NCI-H128 (cell line): Measurements from ENCODE around the gene FRS2.
A peak's percentile ranks its signal among the peaks of the same experiment; 100 is the strongest.
"Not testable (repeated sequence)": the region's sequence is repeated elsewhere in the genome, so short reads cannot be mapped to it uniquely, and the experiment has no call there.

Source experiments
- DNase-seq: peaks from one replicate; lab custom pipeline; 2025; ENCODE audit not compliant: unreplicated experiment; lab: John Stamatoyannopoulos, UW

Gene FRS2

DNA sequence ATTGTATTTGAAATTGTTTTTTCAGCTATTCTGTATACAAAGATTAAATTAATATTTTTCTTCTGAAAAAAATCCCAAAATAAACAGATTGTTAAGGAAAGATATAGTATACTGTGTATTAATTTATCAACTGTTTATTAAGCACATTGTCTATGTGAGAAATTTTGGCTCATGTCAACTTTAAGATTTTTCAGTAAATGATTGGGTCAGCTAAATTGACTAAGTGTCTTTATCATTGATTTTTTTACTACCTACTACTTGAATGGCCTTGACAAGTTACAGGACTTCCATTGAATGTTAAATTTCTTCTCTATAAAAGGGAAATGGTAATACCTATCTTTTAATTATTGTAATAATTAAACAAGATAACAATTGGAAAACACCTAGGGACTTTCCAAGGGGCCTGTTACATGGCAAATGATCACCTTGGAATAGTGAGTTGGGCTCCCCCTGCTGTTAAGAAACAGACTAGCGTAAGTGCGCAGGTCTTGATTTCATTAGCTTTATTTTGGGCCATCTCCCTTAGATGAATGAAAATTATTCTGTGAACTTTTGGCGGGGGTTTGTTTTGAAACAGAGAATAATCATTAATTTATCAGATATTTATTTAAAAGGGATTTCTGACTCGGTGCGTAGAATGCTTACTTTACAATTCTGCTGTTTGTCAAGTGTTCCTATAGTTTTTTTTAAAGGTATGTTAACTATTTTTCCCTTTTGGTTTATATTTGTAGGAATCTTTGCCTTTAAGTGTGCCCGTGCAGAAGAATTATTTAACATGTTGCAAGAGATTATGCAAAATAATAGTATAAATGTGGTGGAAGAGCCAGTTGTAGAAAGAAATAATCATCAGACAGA, 100.6 kb downstream of the FRS2 start:
- DNase-seq, result peak; percentile 42

DNA sequence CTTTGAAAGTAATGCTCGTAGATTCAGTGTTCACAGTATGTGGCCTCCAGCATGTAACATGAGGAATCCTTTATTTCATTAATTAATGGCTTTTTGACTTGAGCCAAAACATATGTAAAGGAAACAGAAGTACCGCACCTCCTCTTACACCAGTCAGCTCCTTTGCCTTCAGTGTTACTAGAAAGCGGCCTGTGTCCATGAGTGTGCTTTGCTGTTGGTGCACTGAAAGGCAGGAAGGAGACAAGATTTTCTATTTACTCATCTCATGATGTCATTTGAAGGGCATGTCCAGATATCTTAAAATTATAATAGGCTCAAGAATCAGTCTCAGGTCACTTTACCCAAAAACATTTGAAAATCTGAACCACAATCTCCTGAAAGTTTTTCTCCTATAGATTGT, 105.2 kb downstream of the FRS2 start:
- no peak for DNase-seq

DNA sequence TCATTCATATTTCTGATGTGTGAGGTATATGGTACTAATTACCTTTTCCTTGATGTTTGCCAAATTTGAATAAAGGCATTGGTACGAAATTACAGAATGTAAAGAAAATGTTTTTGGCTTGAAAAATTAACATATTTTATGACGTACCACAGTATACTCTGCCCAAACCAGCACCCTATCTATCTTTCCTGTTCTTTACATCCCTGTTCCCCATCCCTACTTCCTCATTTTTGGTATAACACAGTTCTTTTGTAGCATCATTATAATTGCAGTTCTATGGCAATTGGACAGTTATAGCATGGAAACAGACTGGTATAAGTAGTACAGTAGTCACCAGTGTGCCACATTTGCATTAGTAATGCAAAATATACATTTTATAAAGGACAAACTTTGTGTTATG, 108.1 kb downstream of the FRS2 start:
- DNase-seq, result no peak

DNA sequence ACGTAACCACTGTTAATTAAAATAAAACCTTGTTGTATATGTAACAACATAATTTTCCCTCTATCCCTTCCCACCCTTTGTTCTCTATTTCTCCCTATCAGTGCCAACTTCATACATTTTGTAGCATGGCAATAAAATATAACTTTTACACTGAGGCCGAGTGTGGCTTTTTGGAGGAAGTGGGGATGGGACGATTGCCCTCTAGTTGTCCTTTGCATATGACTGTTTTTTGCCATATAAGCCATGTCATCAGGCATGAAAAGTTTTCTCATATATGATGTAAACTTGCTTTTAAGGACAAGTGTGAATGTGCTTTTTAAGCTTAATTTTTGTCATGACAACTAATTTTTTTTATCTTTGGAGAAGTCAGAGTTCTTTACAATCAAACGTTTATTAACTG, 108.8 kb downstream of the FRS2 start:
- DNase-seq, result no peak

DNA sequence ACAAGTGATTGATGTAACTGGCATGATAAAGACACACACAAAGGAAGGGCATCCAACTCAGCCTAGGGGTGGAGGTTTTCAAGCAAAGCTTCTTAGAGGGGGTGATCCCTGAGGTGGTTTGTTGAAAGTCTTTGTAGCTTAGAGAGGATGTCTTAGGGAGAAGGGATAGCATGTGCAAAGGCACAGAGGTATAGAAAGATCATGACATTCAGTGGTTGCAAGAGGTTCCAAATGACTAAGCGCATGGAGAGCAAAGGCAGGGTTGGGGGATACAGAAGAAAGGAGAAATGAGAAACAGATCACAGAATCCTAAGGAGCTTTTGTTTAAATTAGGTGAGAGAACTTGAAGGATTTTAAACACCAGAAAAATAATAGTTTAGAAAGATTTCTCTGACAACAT, 109.9 kb downstream of the FRS2 start:
- no peak for DNase-seq

DNA sequence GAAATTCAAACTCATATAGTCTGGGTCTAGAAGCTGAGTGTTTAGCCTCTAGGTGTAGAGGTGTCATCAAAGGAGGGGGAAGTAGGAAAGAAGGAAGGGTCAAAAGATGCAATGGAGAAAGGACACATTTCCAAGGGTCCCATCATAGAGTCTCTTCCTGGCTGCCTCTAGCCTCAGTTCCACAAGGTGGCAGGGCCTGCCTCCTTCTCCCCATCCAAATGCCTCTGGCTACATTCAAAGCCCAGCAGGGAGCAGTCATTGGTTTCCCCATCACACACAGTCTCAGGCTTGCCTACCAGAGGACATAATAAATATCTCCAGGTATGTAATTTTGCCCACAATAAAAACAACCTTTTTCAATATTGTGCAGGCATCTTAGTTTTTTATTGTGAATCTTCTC, 113.0 kb downstream of the FRS2 start:
- DNase-seq, result no peak

DNA sequence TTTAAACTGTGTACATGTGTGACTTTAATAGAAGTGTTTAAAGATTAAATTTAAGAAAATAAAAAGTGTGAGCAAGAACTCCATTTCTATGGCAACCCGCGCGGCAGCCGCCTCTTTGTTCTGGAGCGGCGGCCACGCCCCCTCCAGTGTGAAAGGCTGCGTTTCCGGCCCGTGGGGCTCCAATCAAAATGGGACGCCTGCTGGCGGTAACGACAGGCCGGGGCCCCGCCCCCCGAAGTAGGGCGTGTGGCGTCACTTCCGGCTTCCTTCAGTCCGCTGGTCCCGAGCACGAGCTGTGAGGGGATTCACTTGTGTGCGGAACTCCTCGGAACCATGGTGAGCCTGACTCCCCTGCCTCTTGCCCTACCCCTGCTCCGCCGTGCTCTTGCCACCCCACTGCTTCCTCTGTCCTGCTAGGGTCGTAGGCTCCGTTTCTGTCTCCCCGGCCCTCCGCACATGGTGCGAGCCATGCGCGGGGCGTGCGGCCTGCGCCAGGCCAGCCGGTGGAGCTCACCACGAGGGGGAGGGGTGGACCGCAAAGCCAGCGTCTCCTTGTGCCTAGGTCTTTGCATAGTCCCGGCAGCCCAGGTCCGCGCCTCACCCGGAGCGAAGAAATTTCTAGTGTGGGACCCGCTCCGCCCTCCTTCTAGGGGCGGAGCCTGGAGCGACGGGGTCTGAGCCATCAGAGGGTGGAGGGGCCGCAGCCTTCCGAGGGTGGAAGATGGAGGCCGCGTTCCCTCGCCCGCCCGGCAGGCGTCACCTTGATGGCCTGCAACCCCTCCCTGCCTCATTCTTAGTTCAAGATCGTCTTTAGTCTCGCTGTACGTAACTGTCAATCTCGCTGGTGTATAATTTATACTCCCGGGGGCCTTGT, 115.2 kb downstream of the FRS2 start, which contains the start of gene CCT2:
Gene CCT2 (plus strand): TSS at position 271 of the 874 bp plus-strand sequence. CDS start 63 bp downstream, at position 334.
- peak; percentile 92 for DNase-seq

DNA sequence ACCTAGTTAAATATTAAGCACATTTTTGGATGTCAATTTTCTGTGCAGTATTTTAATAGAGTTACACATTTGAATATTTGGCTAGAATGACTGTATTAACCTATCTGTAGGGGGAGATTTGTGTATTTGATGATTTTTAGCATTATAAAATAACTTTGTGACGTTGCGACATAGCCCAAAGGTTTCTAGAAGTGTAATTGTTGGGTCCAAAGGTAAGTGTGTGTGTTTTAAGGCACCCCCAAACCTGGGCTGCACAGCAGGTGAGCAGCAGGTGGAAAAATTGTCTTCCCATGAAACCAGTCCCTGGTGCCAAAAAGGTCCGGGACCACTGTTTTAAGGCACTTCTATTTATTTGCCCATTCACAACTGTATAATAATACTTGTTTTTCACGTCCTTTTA, 118.3 kb downstream of the FRS2 start:
- DNase-seq, result no peak

DNA sequence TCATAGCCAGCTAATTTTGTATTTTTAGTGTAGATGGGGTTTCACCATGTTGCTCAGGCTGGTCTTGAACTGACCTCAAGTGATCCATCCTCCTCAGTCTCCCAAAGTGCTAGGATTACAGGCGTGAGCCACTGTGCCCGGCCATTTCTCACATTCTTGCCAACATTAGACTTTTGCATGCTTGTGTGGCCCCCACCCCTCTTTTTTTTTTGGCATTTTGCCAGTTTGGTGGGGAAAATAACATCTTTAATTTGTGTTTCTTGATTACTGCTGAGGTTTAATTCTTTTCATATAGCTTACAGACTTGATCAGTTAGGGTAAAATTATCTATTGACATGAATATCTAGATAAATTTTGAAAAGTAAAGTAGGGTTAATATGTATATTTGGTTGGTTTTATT, 118.9 kb downstream of the FRS2 start:
- no peak for DNase-seq

DNA sequence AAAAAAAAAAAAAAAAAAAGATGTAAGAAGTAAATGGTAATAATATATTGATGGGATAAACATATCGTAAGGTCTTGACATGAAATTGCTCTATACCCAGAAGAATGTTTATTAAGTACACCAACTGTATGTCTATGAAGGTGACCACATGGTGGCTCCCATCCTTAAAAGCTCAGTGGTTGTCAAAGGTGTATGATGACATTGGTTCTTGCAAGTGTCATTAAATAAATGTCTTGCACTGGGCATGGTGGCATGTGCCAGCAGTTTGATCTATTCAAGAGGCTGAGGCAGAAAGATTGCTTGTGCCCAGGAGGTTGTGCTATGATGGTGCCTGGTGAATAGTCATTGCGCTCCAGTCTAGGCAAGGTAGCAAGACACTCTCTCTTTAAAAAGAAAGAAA, 125.5 kb downstream of the FRS2 start:
- DNase-seq, result no peak

DNA sequence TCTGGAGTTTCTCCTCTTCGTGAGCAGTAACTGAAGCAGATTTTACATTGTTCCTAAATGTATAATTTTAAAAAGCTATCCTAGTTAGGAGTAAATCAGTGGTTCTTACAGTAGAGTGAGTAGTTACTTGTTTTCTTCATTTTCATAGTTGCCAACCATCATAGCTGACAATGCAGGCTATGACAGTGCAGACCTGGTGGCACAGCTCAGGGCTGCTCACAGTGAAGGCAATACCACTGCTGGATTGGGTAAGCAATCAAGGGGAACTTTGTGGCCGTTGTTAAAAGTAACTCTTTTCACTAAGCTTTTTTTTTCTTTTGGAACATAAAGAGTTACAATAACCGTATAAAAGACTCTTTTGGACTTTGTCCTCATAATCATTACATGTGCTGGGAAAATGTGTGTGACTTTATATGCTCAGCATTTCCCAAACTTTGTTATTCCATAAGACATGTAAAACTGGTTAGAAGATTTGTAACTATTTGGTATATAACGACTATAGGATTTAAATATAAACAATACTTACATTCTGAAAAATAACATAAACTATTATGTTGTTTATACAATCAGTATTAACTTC, 128.1 kb downstream of the FRS2 start:
- DNase-seq, result no peak

DNA sequence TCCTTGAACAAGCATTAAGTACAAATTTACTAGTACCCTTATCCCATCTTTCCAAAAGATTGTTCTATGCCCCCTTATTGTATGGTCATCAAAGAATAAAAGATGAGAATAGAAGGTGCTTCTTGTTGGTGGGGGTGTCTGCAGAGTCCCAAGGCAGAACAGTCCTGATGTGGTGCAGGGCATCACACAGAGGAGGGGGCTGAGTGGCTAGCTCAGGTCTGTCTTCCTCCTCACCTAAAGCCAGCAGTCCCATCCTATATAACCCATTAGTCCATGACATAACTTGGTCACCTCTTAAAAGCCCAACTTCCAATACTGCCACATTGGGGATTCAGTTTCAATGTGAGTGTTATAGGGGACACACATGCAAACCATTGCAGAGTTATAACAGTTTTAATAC, 130.6 kb downstream of the FRS2 start:
- DNase-seq, result no peak

DNA sequence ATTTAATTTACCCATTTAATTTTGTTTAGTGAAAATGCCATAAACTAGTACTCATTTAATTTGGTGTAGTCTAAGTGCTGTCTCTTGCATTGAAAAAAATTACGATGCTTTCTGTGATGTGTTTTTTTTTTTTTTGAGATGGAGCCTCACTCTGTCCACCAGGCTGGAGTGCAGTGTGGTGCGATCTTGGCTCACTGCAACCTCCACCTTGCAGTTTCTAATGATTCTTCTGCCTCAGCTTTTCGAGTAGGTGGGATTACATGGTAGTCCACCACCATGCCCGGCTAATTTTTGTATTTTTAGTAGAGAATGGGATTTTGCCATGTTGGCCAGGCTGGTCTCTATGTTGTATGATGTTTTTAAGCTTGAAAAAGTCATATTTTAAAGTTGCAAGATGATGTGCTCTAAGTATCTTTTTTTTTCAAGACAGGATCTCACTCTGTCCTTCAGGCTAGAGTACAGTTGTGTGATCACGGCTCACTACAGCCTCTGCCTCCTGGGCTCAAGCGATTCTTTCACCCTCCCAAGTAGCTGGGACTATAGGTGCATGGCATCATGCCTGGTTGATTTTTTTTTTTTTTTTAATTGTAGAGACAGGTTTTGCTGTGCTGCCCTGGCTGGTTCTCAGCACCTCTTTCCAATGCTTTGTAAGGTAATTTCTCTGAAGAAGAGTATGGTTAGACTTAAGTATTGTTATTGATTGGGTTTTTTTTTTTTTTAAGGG, 131.9 kb downstream of the FRS2 start:
- no peak for DNase-seq

DNA sequence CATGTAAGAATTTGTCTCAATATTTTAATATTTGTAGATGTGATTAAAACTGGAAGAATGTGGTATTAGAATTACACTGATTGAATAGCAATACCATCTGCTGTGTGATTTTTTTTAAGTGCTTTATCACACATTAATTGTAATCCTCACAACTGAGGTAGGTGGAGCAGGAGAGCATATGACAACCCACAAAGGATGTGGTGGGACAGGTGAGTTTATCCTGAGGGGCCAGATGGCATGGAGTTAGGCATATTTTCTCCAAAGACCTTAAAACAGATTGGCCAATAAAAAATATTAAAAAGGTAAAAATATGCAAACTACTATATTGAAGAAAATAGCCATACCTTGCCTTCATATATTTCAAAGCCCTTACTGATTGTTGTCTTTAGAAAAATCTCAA, 132.8 kb downstream of the FRS2 start:
- DNase-seq, result no peak

DNA sequence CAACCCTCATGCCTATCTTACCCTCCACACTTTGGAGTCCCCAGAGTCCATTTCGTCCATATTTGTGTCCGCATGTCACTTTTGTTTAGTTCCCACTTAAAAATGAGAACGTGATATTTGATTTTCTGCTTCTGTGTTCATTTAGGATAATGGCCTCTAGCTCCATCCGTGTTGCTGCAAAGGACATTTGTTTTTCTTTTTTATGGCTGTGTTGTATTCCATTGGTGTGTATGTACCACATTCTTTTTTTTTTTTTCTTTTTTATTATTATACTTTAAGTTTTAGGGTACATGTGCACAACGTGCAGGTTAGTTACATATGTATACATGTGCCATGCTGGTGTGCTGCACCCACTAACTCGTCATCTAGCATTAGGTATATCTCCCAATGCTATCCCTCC, 133.4 kb downstream of the FRS2 start:
- DNase-seq, result not testable (repeated sequence)

DNA sequence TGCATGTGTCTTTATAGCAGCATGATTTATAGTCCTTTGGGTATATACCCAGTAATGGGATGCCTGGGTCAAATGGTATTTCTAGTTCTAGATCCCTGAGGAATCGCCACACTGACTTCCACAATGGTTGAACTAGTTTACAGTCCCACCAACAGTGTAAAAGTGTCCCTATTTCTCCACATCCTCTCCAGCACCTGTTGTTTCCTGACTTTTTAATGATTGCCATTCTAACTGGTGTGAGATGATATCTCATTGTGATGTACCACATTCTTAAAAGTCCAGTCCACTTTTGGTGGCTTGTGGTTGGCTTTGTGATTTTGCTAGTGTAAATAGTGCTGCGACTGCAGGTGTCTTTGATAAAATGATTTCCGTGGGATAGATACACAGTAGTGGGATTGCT, 134.1 kb downstream of the FRS2 start:
- DNase-seq, result not testable (repeated sequence)

DNA sequence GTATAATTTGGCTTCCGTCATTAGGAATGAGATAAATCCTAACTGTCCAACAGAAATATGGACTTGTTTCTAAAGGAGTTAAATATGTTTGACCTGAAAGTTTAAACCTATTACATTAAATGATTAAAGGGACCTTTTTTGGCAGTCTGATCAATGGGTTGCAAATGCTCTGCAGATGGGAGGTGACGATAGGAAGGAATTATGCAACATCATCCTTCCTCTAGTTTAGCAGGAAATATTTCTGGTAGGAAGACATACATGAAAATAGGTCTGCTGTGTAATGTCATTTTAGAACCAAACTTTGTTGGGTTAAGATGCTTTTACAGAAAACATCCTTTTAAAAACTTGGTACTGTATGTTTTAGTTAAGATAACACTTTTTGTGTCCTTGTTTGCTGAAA, 137.9 kb downstream of the FRS2 start:
- DNase-seq, result no peak

DNA sequence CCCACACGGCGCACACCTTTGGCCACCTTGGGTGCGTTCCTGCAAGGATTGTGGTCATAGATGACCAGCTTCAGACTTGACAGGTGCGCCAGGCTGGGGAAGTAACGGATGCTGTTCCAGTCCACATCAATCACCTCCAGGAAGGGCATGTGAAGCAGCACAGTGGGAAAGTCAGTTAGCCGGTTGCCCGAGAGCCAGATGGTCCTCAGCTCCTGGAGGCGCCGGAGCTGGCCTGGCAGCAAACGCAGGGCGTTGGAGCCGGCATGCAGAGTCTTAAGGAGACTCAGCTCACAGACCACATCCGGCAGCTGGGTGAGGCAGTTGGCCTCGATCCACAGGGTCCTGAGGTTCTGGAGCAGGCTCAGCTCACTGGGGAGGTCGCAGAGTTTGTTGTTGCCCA, 139.9 kb downstream of the FRS2 start:
- DNase-seq, result no peak

DNA sequence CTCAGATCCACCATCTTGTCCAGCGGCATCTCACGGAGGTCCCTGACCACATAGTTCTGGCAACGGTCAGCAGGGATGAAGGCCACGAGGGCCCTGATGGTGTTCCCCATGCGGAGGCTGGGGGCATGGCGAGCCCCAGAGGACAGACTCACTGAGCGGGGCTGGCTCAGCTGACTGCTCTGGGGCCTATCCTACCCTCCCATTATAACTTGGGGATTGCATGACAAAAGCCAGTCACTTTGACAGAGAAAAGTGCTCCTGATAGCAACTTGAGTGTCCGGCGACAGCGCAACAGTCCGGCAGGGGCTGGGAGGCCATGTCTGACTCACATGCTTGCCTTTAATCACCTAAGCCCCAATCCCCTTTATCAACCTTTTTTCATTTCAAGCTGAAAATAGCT, 140.5 kb downstream of the FRS2 start, which contains the start of gene LRRC10:
Gene LRRC10 (minus strand): TSS at position 179 of the 400 bp plus-strand sequence. CDS start 69 bp downstream, at position 110.
- no peak for DNase-seq

DNA sequence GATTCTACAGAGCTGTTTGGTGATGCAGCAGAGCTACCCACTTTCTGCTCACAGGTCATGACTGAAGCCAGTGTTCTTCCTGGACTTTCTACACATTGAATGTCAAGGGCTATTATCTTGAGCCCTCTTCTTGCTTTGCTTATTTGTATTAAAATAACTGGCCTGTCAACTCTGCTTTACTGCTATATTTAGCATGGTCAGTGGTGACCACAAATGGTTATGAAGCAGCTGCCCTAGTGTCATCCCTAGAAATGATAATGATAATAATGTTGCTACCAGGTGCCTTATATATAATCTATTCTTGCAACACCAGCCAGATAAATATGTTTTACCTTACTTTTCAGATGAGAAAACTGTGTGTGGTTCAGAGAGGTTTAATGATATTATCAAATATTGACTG, 143.2 kb downstream of the FRS2 start:
- no peak for DNase-seq

DNA sequence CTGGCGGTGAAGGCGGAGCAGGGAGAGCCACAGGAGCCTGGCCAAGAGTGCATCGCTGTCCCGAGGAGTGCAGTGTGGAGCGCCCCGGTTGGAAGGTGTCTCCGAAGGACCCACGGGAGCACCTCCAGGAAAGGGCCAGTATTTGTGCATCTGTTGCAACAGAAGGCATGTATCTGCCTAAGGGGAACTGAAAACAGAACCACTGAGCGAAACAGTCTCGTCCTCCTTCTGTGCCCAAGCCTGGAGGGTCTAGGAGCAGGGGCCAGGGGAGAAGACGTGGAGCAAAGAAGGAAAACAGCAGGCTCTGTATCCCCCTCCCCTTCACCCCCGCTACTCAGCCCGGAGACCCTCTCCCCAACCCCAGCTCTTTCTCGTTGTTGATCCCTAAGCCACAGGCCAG, 145.8 kb downstream of the FRS2 start:
- no peak for DNase-seq
